ENCODE measurements around the gene PHACTR2. TPM values are rescaled to one million over a fixed set of nuclear protein-coding genes. Genes with fewer than 3 reads are reported as not detected.
A peak's percentile ranks its signal among the peaks of the same experiment; 100 is the strongest.

PHACTR2 gene
- total RNA-seq, 2 donors from 2014 or later = 24.3 to 30.6 TPM

DNA sequence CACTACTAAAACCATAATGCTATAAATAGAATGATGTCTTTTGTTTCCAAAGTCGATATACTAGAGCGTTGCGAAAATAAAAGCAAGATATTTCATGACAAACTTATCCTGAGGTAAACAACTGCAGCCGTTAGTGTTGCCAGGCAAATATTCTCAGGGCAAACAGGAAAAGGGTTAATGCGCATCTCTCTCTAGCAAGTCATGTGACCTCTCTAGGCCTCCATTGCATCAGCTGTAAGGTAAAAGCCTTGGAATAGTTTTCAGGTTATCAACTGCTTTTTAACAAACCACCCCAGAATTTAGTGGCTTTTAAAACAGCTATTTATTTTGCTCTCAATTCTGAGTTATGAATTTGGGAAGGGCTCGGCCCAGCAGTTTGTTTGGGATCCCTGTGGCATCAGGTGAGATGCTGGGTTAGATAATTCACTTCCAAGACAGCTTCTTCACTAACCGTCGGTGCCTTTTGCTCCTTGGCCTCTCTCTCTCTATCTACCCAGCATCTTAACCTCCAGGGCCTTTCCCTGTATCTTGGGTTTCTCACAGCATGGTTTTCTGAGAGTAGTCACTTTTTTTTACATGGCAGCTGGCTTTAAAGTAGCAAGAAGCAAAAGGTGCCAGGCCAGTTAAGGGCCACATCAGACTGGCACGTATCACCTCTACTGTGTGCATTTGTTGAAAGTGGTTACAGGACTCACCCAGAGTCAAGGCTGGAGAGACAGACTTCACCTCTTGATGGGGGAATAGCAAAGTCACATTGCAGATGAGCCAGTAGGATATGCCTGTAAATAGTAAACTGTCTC, 126.2 kb downstream of the PHACTR2 start:
- Mint-ChIP-seq H3K4me3 (no peak overlapping the region), H3K4me1 (ENCODE audit: low read depth) (peaks cover 50% of the 10 kb centered on the region), H3K27me3 (ENCODE audit: low read depth) (no peaks in the 10 kb centered on the region), H3K36me3 (ENCODE audit: insufficient read depth in 2 of 2) (peaks cover 13 to 32% of the 10 kb centered on the region in 2 donors), H3K9me3 (peaks cover 8 to 10% of the 10 kb centered on the region in 2 donors), H3K27ac (peak overlapping the region; percentile 65)
- ATAC-seq (replicated peaks in 1 of 2) (no peak), DNase-seq (no peak)

DNA sequence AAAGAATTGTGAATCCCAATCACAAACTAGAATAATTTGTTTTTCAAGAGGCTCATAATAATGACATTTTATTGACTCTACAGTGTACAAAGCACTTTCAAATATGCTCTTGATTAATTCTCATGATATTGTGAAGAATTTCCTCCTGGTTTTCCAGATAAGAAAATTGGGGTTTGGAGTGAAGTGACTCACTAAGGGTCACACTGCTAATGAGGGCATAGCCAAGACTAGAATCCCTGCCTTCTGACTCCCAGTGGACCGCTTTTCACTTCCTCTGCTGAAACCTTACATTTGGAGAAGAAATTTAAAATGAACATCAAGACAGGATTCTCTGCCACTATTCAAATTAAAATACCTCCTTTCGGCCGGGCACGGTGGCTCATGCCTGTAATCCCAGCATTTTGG, 127.1 kb downstream of the PHACTR2 start:
- Mint-ChIP-seq H3K27me3 (ENCODE audit: low read depth) (no peaks in the 10 kb centered on the region), H3K9me3 (peaks cover 0 to 1% of the 10 kb centered on the region in 2 donors), H3K4me1 (ENCODE audit: low read depth) (peaks cover 50% of the 10 kb centered on the region), H3K36me3 (ENCODE audit: insufficient read depth in 2 of 2) (peaks cover 5 to 23% of the 10 kb centered on the region in 2 donors), H3K4me3 (peak overlapping the region; percentile 39 to 44), H3K27ac (peak overlapping the region; percentile 65)
- ATAC-seq (replicated peaks in 1 of 2) (no peak), DNase-seq (no peak)

DNA sequence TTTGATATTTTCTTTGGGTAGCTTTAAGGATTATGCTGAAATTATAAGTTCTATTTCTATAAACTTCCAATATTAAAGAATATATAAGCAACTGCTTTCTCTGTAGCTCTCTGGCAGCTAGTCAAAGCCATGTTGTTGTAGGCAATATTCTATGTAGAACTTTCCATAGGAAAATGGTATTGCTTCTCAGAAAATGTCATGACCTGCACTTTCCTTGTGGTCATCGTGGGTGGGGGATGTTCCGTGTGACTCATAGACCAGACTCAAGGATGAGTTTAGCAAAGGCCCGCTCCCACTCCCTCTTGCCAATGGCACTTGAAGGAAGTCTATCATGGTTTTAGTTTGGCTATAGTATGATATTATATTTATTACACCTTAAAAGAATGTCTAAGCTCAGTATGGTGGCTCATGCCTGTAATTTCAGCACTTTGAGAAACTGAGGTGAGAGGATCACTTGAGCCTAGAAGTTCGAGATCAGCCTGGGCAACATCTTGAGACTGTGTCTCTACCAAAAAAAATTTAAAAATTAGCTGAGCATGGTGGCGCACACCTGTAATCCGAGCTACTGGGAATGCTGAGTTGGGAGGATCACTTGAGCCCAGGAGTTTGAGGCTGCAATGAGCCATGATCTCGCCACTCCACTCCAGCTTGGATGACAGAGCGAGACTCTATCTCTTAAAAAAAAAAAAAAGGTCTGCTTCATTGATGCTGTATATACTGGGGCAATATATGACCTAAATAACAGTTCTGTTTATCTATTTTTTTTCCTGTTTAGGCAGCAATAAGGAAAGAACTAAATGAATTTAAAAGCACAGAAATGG, 128.7 kb downstream of the PHACTR2 start:
- ATAC-seq (replicated peaks in 1 of 2) (peak; percentile 88 to 90), DNase-seq (peak; percentile 80 to 83)
- Mint-ChIP-seq H3K27me3 (ENCODE audit: low read depth) (no peaks in the 10 kb centered on the region), H3K4me3 (peak overlapping the region; percentile 56 to 67), H3K36me3 (ENCODE audit: insufficient read depth in 2 of 2) (peaks cover 0 to 8% of the 10 kb centered on the region in 2 donors), H3K9me3 (no peaks in the 10 kb centered on the region), H3K27ac (peak overlapping the region; percentile 91), H3K4me1 (ENCODE audit: low read depth) (peaks cover 50% of the 10 kb centered on the region)

DNA sequence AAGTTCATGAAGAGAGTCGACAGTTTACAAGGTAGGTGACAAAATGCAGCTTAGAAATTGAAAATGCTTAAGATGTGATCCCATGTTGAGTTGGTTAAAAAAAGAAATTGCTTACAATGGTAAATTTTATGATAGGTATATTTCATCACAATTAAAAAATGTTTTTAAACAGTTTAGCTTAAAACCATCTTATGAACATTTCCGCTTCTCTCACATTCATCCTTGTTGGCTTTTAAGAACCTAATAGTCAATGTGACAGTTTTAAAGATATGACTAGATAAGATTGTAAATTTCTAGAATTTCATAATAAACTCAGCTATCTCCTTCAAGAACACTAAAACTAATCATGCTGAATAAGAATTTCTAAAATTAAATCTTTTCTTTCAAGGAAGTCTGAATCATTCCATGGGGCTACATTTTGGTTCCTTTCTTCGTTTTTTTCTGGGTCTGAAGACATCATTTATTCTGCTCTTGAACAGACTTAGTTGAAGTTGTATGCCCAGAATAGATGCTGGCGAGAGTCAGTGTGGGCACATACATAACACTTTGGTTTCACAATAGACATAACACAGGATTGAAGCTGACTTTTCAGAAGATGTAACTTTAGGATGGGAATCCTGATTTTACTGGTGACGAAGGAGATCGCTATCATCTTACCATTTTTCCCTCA, 129.5 kb downstream of the PHACTR2 start:
- ATAC-seq (replicated peaks in 1 of 2) = peak in 1 of 2 donors; percentile 52
- H3K27ac Mint-ChIP-seq = peak overlapping the region; percentile 91
- H3K4me1 Mint-ChIP-seq (ENCODE audit: low read depth) = peaks cover 50% of the 10 kb centered on the region
- H3K4me3 Mint-ChIP-seq = peak overlapping the region; percentile 56 to 67
- no peaks in the 10 kb centered on the region for H3K9me3 Mint-ChIP-seq
- DNase-seq = no peak
- peaks cover 0 to 3% of the 10 kb centered on the region in 2 donors for H3K36me3 Mint-ChIP-seq (ENCODE audit: insufficient read depth in 2 of 2)
- H3K27me3 Mint-ChIP-seq (ENCODE audit: low read depth) = no peaks in the 10 kb centered on the region

DNA sequence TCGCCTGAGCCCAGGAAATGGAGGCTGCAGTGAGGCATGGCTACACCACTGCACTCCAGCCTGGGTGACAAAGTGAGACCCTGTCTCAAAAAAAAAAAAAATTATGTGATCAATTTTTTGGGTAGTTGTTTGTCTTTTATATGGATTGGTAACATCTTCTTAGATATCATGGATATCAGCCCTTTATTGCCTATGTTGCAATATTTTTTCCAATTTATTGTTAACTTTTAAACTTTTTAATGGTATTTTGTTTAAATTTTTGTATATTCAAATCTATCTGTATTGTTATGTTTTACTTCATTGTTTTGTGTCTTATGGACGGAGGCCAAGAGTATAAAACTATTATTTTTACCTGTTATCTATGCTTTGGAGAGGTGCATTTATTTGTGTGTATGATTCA, 133.0 kb downstream of the PHACTR2 start:
- peaks cover 22% of the 10 kb centered on the region for H3K4me1 Mint-ChIP-seq (ENCODE audit: low read depth)
- no peaks in the 10 kb centered on the region for H3K36me3 Mint-ChIP-seq (ENCODE audit: insufficient read depth in 2 of 2)
- H3K27ac Mint-ChIP-seq = no peak overlapping the region
- no peak overlapping the region for H3K4me3 Mint-ChIP-seq
- DNase-seq (no peak), ATAC-seq (replicated peaks in 1 of 2) (no peak)
- no peaks in the 10 kb centered on the region for H3K27me3 Mint-ChIP-seq (ENCODE audit: low read depth)
- H3K9me3 Mint-ChIP-seq = no peaks in the 10 kb centered on the region

GRCh38 chr6:143811501-143812157, 133.9 kb downstream of the PHACTR2 start:
- H3K36me3 Mint-ChIP-seq (ENCODE audit: insufficient read depth in 2 of 2) = no peaks in the 10 kb centered on the region
- H3K4me3 Mint-ChIP-seq = no peak overlapping the region
- H3K27ac Mint-ChIP-seq = no peak overlapping the region
- H3K27me3 Mint-ChIP-seq (ENCODE audit: low read depth) = no peaks in the 10 kb centered on the region
- H3K9me3 Mint-ChIP-seq = no peaks in the 10 kb centered on the region
- DNase-seq (no peak), ATAC-seq (replicated peaks in 1 of 2) (no peak)
- H3K4me1 Mint-ChIP-seq (ENCODE audit: low read depth) = peaks cover 13% of the 10 kb centered on the region

- H3K27ac Mint-ChIP-seq = no peak overlapping the region
- ATAC-seq (replicated peaks in 1 of 2) (no peak), DNase-seq (no peak)
- H3K27me3 Mint-ChIP-seq (ENCODE audit: low read depth) = no peaks in the 10 kb centered on the region
- no peaks in the 10 kb centered on the region for H3K4me1 Mint-ChIP-seq (ENCODE audit: low read depth)
- no peaks in the 10 kb centered on the region for H3K36me3 Mint-ChIP-seq (ENCODE audit: insufficient read depth in 2 of 2)
- no peak overlapping the region for H3K4me3 Mint-ChIP-seq
- H3K9me3 Mint-ChIP-seq = no peaks in the 10 kb centered on the region
Measured at GRCh38 chr6:143817621-143818020, 139.9 kb downstream of the PHACTR2 start.

DNA sequence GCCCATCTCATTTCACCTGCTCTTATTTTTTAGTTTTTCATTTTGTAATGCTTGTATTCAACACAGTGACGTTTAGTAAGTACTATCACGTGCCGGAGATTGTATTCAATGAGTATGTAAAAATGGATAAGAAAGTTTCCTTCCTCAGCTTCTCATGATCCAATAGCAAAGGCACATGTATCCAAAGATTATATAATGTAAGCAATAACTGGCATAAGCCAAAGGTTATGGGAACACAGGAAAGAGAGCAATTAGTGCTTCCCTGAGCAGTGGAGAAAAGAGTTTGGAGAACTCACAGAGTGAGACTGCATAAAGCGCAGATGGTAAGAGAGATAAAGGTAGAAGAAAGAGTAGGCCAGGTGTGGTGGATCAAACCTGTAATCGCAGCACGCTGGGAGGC, 143.6 kb downstream of the PHACTR2 start:
- Mint-ChIP-seq H3K9me3 (no peaks in the 10 kb centered on the region), H3K4me1 (ENCODE audit: low read depth) (no peaks in the 10 kb centered on the region), H3K27ac (peak overlapping the region; percentile 4), H3K27me3 (ENCODE audit: low read depth) (no peaks in the 10 kb centered on the region), H3K36me3 (ENCODE audit: insufficient read depth in 2 of 2) (no peaks in the 10 kb centered on the region), H3K4me3 (no peak overlapping the region)
- DNase-seq (no peak), ATAC-seq (replicated peaks in 1 of 2) (no peak)

- Mint-ChIP-seq H3K4me1 (ENCODE audit: low read depth) (no peaks in the 10 kb centered on the region), H3K4me3 (no peak overlapping the region), H3K27me3 (ENCODE audit: low read depth) (no peaks in the 10 kb centered on the region), H3K36me3 (ENCODE audit: insufficient read depth in 2 of 2) (no peaks in the 10 kb centered on the region), H3K27ac (no peak overlapping the region), H3K9me3 (no peaks in the 10 kb centered on the region)
- ATAC-seq (replicated peaks in 1 of 2) (no peak), DNase-seq (no peak)
Measured at GRCh38 chr6:143822584-143823024, 144.8 kb downstream of the PHACTR2 start.

DNA sequence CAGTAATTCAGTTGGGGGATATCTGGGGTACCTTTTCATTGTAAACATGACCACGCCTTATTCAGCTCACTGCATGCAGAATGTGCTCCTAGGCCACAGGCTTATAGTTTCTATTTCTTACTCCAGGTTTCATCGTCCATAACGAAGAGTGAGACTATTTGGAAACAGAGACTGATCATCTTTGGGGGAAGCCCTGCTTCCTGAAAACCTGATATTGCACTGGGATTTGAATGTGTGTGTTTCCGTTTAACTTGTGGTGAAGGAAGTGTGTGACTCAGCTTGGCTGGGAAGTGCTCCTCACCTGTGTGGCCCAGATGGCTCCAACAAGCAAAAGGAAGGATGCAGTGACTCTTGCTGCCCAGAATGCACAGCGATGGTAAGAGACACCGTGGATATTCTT, 145.8 kb downstream of the PHACTR2 start:
- no peak overlapping the region for H3K4me3 Mint-ChIP-seq
- H3K27me3 Mint-ChIP-seq (ENCODE audit: low read depth) = no peaks in the 10 kb centered on the region
- no peaks in the 10 kb centered on the region for H3K36me3 Mint-ChIP-seq (ENCODE audit: insufficient read depth in 2 of 2)
- DNase-seq (no peak), ATAC-seq (replicated peaks in 1 of 2) (no peak)
- no peaks in the 10 kb centered on the region for H3K9me3 Mint-ChIP-seq
- H3K27ac Mint-ChIP-seq = peak overlapping the region; percentile 2
- H3K4me1 Mint-ChIP-seq (ENCODE audit: low read depth) = no peaks in the 10 kb centered on the region

DNA sequence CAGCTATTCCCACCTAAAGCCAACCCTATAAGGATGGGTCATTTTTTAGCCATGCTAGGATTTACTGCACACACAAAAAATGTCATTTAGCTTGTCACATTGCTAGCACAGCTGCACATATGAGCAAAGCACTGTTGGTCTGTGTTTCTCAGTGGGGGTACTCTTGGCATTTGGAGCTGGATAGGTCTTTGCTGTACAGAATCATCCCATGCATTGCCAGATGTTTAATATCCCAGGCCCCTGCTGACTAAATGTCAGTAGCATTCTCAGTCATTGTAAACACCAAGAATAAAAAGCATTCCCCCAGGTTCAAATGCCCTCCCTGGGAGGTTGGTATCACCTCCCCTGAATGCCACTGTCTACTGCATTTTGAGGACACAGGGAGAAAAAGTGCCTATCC, 150.8 kb downstream of the PHACTR2 start:
- DNase-seq (no peak), ATAC-seq (replicated peaks in 1 of 2) (no peak)
- H3K4me3 Mint-ChIP-seq = no peak overlapping the region
- no peaks in the 10 kb centered on the region for H3K27me3 Mint-ChIP-seq (ENCODE audit: low read depth)
- no peak overlapping the region for H3K27ac Mint-ChIP-seq
- H3K4me1 Mint-ChIP-seq (ENCODE audit: low read depth) = no peaks in the 10 kb centered on the region
- H3K9me3 Mint-ChIP-seq = no peaks in the 10 kb centered on the region
- H3K36me3 Mint-ChIP-seq (ENCODE audit: insufficient read depth in 2 of 2) = no peaks in the 10 kb centered on the region

GRCh38 chr6:143836150-143836549, 158.4 kb downstream of the PHACTR2 start:
- Mint-ChIP-seq H3K36me3 (ENCODE audit: insufficient read depth in 2 of 2) (no peaks in the 10 kb centered on the region), H3K27ac (no peak overlapping the region), H3K9me3 (no peaks in the 10 kb centered on the region), H3K27me3 (ENCODE audit: low read depth) (no peaks in the 10 kb centered on the region), H3K4me1 (ENCODE audit: low read depth) (no peaks in the 10 kb centered on the region), H3K4me3 (no peak overlapping the region)
- ATAC-seq (replicated peaks in 1 of 2) (no peak), DNase-seq (no peak)
